GM19372 (cell line): ENCODE results near the gene IL17RB.

ENCODE experiments used
- ATAC-seq: cut with Tn5 transposase; IDR thresholded peaks from one replicate; pipeline ENCODE4 v1.9.1; 2021; ENCODE audit warnings: mild to moderate bottlenecking, low read depth, moderate library complexity; ENCODE audit not compliant: unreplicated experiment

Gene IL17RB

GRCh38 chr3:53846134-53846850 lies at the start of gene IL17RB, which contains the start of gene CHDH:
Gene IL17RB (plus strand): TSS chr3:53846568. CDS start chr3:53846589, 21 bp downstream.
Gene CHDH (minus strand): TSS chr3:53846419. CDS start chr3:53824008, 22,411 bp downstream.
- peak; percentile 58 for ATAC-seq

GRCh38 chr3:53798144-53798543 lies 48.2 kb upstream of the IL17RB start:
- no peak for ATAC-seq

- ATAC-seq = no peak
These were observed 47.0 kb upstream of the IL17RB start for GRCh38 chr3:53799338-53799865.

GRCh38 chr3:53800041-53800906 lies 46.1 kb upstream of the IL17RB start:
- no peak for ATAC-seq

- ATAC-seq = no peak
These were observed 45.0 kb upstream of the IL17RB start for GRCh38 chr3:53801319-53801718.

GRCh38 chr3:53802256-53802880 lies 44.0 kb upstream of the IL17RB start:
- ATAC-seq = no peak

GRCh38 chr3:53803124-53803815 lies 43.1 kb upstream of the IL17RB start:
- ATAC-seq = no peak

GRCh38 chr3:53803816-53804695 lies 42.3 kb upstream of the IL17RB start:
- no peak for ATAC-seq

GRCh38 chr3:53804697-53805462 lies 41.5 kb upstream of the IL17RB start:
- ATAC-seq = no peak

- no peak for ATAC-seq
These were observed 40.8 kb upstream of the IL17RB start for GRCh38 chr3:53805463-53806159.

- no peak for ATAC-seq
These were observed 39.9 kb upstream of the IL17RB start for GRCh38 chr3:53806182-53807116.

- ATAC-seq = no peak
These were observed 39.1 kb upstream of the IL17RB start for GRCh38 chr3:53807117-53807810.

- no peak for ATAC-seq
These were observed 37.9 kb upstream of the IL17RB start for GRCh38 chr3:53808496-53808895.

GRCh38 chr3:53809267-53809666 lies 37.1 kb upstream of the IL17RB start:
- no peak for ATAC-seq

- no peak for ATAC-seq
These were observed 36.5 kb upstream of the IL17RB start for GRCh38 chr3:53809764-53810400.
